ENCODE data around the gene ABCC11.
"Not testable (repeated sequence)": the region's sequence is repeated elsewhere in the genome, so short reads cannot be mapped to it uniquely, and the experiment has no call there.

Gene ABCC11

DNA sequence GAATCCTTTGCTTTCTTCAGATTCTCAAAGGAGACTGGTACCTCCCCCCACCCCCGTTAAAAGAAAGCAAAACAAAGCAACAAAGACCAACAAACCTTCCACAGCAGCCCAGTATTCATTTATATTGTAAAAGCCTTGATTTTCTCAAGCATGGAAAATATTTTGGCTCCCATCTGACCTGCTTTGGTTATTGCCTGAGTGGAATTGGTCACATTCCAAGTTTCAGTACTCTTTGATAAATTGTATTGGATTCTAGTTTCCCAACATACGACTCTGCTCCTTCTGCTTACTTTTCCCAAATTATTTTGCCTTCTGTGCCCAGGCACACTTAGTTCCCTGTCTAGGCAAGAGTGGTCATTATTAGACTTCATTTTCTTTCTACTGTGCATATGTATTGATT is 1.3 kb downstream of the ABCC11 start:
- no peak for FAIRE-seq

DNA sequence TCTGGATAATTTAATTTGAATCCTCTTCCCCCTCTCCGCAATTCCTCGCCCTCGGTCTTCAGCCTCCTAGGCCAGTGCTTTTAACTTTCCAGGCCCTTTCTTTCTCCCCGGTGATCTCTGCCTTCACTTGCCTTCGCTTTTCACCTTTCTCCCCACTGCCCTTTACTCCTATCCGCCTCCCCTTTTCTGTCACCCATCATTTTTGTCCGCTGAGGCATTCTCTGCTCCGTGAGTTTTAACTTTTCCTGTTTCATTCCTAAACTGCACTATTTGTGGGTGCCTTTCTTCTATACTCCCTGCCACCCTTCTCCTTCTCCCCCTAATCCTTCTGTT is 2.5 kb downstream of the ABCC11 start:
- no peak for FAIRE-seq

DNA sequence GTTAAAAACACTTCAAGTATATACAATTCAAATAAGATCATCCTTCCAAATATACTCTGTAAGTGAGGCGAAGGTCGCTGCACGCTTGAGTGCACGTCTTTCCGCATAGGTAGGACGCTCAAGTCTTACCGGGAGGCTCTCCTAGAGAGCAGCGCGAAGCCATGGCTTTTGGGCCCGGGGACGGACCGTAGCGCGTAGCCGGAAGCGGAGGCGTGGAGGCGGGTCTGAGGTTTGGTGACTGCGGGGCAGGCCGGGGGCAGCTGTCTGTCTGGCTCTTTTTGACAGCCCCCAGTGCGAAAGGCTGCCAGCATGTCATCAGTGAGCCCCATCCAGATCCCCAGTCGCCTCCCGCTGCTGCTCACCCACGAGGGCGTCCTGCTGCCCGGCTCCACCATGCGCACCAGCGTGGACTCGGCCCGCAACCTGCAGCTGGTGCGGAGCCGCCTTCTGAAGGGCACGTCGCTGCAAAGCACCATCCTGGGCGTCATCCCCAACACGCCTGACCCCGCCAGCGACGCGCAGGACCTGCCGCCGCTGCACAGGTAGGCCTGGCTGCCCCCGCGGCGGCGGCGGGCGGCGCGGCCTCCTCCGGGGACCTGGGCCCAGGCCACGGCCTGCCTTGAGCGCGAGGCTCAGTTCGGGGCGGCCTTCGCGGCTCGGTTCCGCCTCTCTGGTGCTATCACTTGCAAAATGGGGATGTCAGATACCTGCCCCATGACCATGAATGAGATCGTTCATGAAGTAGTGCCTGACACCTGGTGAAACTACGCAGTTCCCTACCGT is 3.1 kb downstream of the ABCC11 start, which contains the start of gene LONP2:
Gene LONP2, plus strand, starts transcription at position 221 of the 783 bp plus-strand sequence. Its CDS starts 89 bp downstream, at position 310.
- no peak for FAIRE-seq

- not testable (repeated sequence) for FAIRE-seq
Measured at GRCh38 chr16:48240147-48240546, 7.2 kb downstream of the ABCC11 start.

GRCh38 chr16:48236286-48236685 is 11.1 kb downstream of the ABCC11 start:
- FAIRE-seq: no peak

DNA sequence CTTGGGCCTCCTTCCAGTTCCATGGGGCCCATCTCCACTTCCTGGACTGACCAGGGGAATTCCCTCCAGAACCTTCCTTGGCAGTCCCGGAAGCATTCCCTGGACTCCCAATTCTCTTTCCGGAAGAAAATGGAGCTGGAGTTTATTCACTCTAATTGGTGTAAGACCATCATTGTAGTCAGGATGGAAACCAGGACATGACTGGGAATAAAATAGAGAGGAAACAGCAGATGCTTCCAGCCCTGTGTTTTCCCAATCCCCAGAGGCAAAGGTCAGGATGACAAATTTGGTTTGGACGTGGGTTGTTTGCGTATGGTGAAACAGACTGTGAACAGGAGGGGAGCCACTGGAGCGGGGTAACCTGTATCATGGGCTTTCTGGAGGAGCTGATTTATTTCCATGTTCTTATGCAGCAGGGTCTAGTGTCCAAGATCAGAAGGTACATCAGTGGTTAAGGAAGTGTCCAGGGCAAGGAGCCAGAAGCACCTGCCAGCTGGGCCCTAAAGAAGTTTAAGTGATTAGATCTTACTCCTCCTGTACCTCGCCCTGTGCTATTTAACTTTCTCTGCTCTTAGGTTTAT is 11.7 kb downstream of the ABCC11 start:
- no peak for FAIRE-seq

- FAIRE-seq: no peak
Measured at GRCh38 chr16:48235058-48235555, 12.2 kb downstream of the ABCC11 start.

- FAIRE-seq: no peak
Measured at GRCh38 chr16:48234630-48235029, 12.7 kb downstream of the ABCC11 start.

- no peak for FAIRE-seq
Measured at GRCh38 chr16:48232493-48233040, 14.8 kb downstream of the ABCC11 start.

DNA sequence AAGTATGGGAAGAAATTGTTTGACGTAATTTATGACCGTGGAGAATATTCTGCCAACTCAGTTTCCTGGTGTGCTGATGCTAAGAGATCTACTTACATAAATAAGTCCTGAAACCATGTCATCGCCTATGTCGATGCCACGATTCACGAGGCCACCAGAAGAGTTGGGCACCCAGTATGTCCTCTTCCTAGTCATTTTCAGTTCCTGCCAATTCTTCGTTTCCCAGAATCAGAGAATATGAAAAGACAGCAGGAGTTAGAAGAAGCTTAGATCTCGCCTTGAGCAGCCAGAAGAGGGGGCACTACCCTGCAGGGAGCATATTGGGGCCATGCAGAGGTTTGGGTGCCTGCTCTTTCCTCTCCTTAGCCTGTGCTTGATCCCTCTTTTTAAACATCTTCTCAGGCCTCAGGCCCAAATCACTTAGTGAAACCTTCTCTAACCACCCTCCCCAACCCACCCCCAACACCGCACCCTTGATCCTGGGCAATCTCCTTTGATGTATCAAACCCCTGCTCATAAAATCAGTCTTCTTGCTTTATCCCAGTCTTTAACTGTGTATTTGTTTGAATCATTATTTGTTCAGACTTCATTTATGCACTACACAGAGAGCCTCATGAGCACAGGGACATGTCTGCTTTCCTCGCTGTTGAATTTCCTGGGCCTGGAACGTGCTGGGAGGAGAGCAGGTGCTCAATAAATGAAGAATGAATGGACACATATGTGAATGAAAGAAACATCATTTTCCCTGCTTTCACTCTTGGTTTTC is 15.4 kb downstream of the ABCC11 start:
- FAIRE-seq: no peak

DNA sequence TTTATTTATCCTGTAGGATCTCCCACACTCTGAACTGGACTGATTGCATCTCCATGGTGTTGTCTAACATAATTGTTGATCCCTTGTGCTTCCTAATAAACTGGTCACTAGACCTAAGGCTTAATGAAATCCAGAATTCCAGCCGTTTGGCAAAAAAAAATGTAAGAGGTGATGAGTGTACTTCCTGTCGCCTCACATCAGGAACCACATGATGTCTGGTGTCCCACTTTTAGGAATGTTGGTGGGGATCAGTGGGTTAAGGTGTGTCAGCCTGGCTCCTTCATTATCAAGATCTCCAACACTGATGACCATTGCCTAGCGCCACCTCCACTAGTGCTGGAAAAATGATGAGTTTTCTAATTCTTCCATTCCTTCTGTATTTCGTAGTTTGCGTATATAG is 21.9 kb downstream of the ABCC11 start:
- no peak for FAIRE-seq

GRCh38 chr16:48223490-48223889 is 23.8 kb downstream of the ABCC11 start:
- FAIRE-seq: no peak

DNA sequence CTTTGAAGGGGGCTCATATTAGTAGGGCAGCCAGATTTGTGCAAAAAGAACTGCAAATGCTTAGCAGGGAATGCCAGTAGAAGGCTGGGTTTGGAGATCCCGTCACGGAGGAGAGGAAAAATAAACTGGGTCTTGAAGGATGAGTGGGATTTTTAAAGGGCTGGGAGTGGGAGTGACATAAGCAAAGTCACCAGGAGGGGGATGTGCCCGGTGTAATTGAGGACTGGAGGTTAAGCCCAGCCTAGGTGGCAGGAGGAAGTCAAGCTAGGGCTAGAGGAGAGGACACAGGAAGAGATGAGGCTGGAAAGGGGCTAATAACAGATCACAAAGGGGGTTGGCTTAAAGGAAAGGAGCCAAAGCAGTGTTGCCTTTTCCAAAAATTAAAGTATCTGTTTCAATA is 26.4 kb downstream of the ABCC11 start:
- FAIRE-seq: no peak

DNA sequence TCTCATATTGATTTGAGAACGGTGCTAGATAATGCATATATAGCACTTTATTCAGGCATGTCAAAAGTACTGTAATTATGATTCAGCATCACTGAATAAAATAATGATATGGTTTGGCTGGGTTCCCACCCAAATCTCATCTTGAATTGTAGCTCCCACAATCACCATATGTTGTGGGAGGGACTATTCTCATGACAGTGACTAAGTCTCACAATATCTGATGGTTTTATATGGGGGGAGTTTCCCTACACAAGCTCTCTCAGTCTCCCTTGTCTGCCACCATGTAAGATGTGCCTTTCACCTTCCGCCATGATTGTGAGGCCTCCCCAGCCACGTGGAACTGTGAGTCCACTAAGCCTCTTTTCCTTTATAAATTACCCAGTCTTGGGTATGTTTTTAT is 28.9 kb downstream of the ABCC11 start:
- no peak for FAIRE-seq

- no peak for FAIRE-seq
Measured at GRCh38 chr16:48217708-48218107, 29.6 kb downstream of the ABCC11 start.

GRCh38 chr16:48215738-48216137 is 31.6 kb downstream of the ABCC11 start:
- no peak for FAIRE-seq

GRCh38 chr16:48212033-48212432 is 35.3 kb downstream of the ABCC11 start:
- FAIRE-seq: no peak

DNA sequence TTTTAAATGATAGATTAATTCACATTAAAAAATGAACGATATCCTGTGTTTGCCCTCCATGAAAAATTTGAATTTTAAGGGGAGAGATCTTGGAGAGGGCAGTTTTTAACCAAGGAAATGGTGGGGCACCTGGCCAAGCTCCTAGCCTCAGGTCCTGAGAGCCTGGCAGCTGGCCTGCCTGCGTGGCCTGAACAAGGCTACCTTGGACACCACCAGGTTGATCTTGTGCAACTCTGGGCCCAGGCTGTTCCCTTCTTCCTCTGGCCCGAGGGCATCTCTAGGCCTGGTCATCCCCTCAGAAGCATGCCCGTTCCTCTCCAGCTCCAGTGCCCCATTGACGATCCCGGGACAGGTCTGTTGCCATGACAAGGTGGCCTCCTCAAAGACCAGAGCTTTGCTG is 36.6 kb downstream of the ABCC11 start:
- no peak for FAIRE-seq

GRCh38 chr16:48206594-48207242 is 40.6 kb downstream of the ABCC11 start:
- FAIRE-seq: no peak

- FAIRE-seq: no peak
Measured at GRCh38 chr16:48204825-48205151, 42.6 kb downstream of the ABCC11 start.

DNA sequence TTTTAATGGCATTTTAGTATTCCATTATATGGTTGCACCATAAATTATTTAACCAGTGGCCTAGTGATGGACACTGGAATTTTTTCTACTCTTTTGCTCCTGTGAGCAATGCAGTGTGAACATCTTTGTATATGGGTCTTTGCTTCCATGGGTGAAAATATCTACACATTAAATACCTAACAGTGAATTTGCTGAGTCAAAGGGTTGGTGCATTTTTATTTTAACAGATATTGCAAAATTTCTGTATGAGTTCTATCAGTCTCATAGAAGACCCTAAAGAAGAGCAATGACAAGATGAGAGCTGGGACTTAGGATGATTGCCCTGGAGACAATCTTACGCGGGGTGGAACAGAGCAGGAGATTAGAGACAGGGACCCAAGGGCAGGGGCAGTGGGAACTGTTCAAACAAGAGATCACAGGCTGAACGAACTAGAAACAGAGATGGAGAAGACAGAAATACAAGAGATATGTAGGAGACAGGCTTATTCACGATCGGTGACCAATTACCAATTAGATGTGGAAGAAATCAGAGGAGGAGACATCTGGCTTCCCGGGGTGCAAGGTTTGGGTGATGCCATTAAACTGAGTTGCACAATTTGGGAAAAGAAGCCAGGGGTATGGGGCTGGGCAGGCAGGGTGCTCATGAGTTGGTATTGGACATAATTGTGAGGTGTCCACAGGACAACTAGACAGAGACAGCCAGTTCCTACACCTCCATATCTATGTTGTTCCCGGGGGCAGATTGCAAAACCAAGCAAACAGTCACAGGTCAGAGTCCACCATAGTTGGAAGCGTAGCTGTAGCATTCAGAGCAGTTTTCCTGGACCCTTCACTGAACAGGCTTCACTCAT is 43.1 kb downstream of the ABCC11 start:
- FAIRE-seq: no peak

All from endometrium (tissue), 2 donors.